A673 (cell line): ENCODE measurements around the gene SHMT1. TPM values are rescaled to one million over a fixed set of nuclear protein-coding genes. Genes with fewer than 3 reads are reported as not detected.
"Not testable (repeated sequence)": the region's sequence is repeated elsewhere in the genome, so short reads cannot be mapped to it uniquely, and the experiment has no call there.

Experiments
- BruUV-seq: library from RNA; stranded (reverse); fragments of 400-500 nt; replicated peaks from 2 replicates; lab custom pipeline; 2021; lab: Mats Ljungman, UMichigan
- CTCF ChIA-PET: fragments of 300-600 bp; sonication (Branson Sonifier 250); formaldehyde crosslinking; loops from one replicate; lab custom pipeline; 2022; ENCODE audit warnings: antibody characterized with exemption; lab: Charles Lee
- POLR2A ChIA-PET: fragments of 300-600 bp; sonication (Branson Sonifier 250); formaldehyde crosslinking; loops from one replicate; lab custom pipeline; 2022; ENCODE audit warnings: antibody characterized with exemption; ENCODE audit not compliant: low non-redundant PET; lab: Charles Lee
- DNase-seq: peaks from one replicate; pipeline ENCODE4 v3.0.0-alpha.2; 2015; ENCODE audit warnings: low spot score
- H3K27ac ChIP-seq: fragments of 200-600 bp; sonication (generic); 2 replicates; pipeline ENCODE4 v1.5.1; 2016; ENCODE audit warnings: mixed run types, low read depth, mild to moderate bottlenecking, mixed read lengths, antibody characterized with exemption, low read length; ENCODE audit not compliant: poor library complexity, severe bottlenecking
- H3K27me3 ChIP-seq: fragments of 200-600 bp; sonication (generic); replicated peaks from 2 replicates; pipeline ENCODE4 v1.6.1; 2017; ENCODE audit warnings: mixed run types, low read depth, mild to moderate bottlenecking, mixed read lengths, antibody characterized with exemption, low read length; ENCODE audit not compliant: insufficient read depth, poor library complexity
- H3K36me3 ChIP-seq: fragments of 200-600 bp; sonication (generic); 2 replicates; pipeline ENCODE4 v1.6.1; 2016; ENCODE audit warnings: mixed run types, mild to moderate bottlenecking, mixed read lengths, antibody characterized with exemption, low read length; ENCODE audit not compliant: insufficient read depth, poor library complexity, severe bottlenecking
- H3K4me1 ChIP-seq: fragments of 200-600 bp; sonication (generic); 2 replicates; pipeline ENCODE4 v1.6.1; 2017; ENCODE audit warnings: mixed run types, mild to moderate bottlenecking, mixed read lengths, antibody characterized with exemption, low read length; ENCODE audit not compliant: insufficient read depth, poor library complexity, severe bottlenecking
- H3K4me3 ChIP-seq: fragments of 200-600 bp; sonication (generic); 2 replicates; pipeline ENCODE4 v1.5.1; 2016; ENCODE audit warnings: low read depth, mixed run types, mild to moderate bottlenecking, mixed read lengths, low read length; ENCODE audit not compliant: poor library complexity, severe bottlenecking
- H3K9me3 ChIP-seq: fragments of 200-600 bp; sonication (generic); 2 replicates; pipeline ENCODE4 v1.6.1; 2016; ENCODE audit warnings: mixed run types, low read depth, mild to moderate bottlenecking, mixed read lengths, antibody characterized with exemption, low read length; ENCODE audit not compliant: poor library complexity, severe bottlenecking
- EZH2 ChIP-seq: fragments of 200-600 bp; sonication (generic); IDR thresholded peaks from 2 replicates; pipeline ENCODE4 v1.6.1; 2017; ENCODE audit warnings: borderline replicate concordance, low read depth, mild to moderate bottlenecking, mixed read lengths, antibody characterized with exemption, low read length; ENCODE audit not compliant: poor library complexity, severe bottlenecking
- intact Hi-C: fragments of 100-400 bp; cut with micrococcal nuclease; formaldehyde crosslinking; loops from one replicate; pipeline ENCODE4 v1.10.0; 2022; ENCODE audit not compliant: unreplicated experiment
- total RNA-seq: library from RNA; stranded (reverse); gene quantifications from 2 replicates; pipeline ENCODE4 v1.2.3, GENCODE V29; 2021
- TF ChIP-seq, protein P1 (sequence below): fragments of 300-800, 200-600 bp; sonication (generic); conservative IDR thresholded peaks from 2 replicates; pipeline ENCODE4 v1.5.1; 2017; ENCODE audit warnings: low read depth, mild to moderate bottlenecking, antibody characterized with exemption, low read length, moderate library complexity, mixed read lengths

SHMT1 gene
- total RNA-seq, 1 experiment from 2014 or later, result 54.0 TPM

DNA sequence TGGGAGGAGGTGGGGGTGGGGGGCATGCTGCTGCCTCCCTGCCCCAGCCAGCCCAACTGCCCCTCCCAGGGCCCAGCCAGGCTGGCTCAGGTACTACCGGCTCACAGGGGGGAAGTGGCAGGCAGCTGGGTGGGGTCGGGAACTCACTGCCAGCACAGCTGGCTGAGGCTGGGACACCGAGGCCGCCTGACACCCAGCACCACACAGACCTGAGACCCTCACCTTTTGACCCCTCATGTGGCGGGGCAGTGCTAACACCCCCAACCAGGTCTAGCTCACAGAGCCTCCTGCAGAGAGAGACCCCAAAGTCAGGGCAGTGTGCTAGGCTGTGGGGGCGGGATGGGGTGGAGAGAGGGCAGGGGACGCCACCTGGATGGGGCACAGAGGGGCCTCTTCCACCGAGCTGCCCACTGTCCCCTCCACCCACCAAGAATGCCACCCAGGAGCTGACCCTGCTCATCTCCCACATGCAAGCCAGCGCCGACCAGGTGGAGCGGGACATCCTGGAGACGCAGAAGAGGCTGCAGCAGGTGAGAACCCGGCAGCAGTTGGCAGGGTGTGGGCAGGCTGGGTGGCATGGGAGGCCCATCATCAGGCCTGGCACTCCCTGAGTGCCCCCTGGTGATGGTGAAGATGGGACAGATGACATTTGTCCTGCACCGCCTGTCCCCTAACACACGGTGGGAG is 17.3 kb upstream of the SHMT1 start:
- Histone ChIP-seq H3K4me3 (no peak overlapping the region), H3K27ac (no peak overlapping the region), H3K36me3 (no peaks in the 10 kb centered on the region), H3K4me1 (no peaks in the 10 kb centered on the region), H3K9me3 (no peaks in the 10 kb centered on the region), H3K27me3 (no peaks in the 10 kb centered on the region)
- POLR2A ChIA-PET, result no interaction called here
- TF ChIP-seq, protein P1, sequence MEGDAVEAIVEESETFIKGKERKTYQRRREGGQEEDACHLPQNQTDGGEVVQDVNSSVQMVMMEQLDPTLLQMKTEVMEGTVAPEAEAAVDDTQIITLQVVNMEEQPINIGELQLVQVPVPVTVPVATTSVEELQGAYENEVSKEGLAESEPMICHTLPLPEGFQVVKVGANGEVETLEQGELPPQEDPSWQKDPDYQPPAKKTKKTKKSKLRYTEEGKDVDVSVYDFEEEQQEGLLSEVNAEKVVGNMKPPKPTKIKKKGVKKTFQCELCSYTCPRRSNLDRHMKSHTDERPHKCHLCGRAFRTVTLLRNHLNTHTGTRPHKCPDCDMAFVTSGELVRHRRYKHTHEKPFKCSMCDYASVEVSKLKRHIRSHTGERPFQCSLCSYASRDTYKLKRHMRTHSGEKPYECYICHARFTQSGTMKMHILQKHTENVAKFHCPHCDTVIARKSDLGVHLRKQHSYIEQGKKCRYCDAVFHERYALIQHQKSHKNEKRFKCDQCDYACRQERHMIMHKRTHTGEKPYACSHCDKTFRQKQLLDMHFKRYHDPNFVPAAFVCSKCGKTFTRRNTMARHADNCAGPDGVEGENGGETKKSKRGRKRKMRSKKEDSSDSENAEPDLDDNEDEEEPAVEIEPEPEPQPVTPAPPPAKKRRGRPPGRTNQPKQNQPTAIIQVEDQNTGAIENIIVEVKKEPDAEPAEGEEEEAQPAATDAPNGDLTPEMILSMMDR, result no peak
- TF ChIP-seq EZH2, result no peak
- DNase-seq, result no peak
- intact Hi-C loops, result no loop called here
- CTCF ChIA-PET, result no interaction called here
- no TSS peak for BruUV-seq

DNA sequence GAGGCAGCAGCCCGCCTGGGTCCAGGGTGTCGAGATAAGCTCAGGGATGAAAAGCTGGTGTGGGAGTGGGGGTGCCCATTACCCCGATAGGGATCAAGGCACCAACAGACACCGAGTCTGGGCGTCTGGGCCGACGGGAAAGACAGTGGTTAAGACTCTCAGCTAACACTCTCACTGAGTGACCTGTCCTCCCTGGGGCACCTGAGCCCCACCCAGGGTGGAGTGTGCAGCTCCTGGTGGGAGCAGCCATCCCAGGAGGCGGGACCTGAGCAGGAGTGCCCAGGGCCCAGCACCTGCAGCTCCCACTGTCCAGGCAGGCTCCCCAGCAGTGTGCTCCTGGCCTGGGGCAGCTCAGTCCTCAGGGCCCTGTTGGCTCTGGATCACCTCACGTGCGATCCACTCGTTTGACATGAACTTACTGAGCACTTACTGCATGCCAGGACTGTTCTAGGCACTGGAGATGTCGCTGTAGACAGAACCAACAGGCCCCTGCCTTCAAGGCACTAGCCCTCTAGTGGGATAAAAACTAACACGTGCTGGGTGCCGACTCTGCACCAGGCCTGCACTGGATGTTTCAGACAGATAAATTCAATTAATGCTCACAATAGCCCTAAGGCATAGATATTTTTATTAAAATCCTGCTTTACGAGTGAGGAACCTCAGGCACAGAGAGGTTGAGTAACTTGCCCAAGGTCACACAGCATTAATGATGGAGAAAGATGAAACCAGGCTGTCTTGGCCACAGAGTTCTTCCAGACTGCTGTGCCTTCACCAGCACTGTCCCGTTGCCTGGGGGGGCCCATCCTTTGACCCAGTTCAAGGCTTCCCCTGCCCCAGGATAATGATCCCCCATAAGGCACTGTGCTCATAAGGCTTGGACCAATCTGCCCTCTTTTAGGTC is 16.1 kb upstream of the SHMT1 start:
- intact Hi-C loops, result no loop called here
- CTCF ChIA-PET, result no interaction called here
- Histone ChIP-seq H3K4me1 (no peaks in the 10 kb centered on the region), H3K27me3 (no peaks in the 10 kb centered on the region), H3K4me3 (no peak overlapping the region), H3K9me3 (no peaks in the 10 kb centered on the region), H3K27ac (no peak overlapping the region), H3K36me3 (no peaks in the 10 kb centered on the region)
- BruUV-seq, result no TSS peak
- no peak for DNase-seq
- TF ChIP-seq EZH2, result no peak
- POLR2A ChIA-PET, result no interaction called here

DNA sequence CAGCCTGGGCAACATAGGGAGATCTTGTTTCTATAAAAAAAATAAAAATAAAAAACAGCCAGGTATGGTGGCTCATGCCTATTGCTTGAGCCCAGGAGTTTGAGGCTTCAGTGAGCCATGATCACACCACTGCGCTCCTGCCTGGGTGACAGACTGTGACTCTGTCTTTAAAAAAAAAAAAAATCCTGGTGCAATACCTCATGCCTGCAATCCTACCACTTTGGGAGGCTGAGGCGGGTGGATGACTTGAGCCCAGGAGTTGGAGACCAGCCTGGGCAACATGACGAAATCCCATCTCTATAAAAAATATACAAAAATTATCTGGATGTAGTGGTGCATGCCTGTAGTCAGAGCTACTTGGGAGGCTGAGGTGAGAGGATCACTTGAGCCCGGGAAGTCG is 15.3 kb upstream of the SHMT1 start:
- H3K27me3 ChIP-seq, intact Hi-C loops, POLR2A ChIA-PET, CTCF ChIA-PET, BruUV-seq, H3K4me1 ChIP-seq, H3K36me3 ChIP-seq, H3K4me3 ChIP-seq, H3K9me3 ChIP-seq, DNase-seq, H3K27ac ChIP-seq: not testable (repeated sequence)

DNA sequence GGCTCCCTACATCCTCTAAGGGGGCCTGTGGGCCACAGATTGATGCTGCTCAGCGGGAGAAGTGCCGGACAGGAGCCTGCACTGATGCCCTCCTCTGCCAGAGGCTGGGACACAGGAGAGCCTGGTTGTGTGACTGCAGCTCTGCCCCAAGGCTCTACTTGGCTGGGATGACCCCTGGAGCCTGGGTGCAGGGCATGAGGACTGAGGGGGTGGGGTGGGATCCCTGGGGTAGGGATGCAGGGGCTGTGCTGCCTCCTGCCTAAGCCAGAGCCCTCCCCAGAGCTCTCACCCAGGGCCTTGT is 14.8 kb upstream of the SHMT1 start:
- Histone ChIP-seq H3K27me3 (no peaks in the 10 kb centered on the region), H3K4me3 (no peak overlapping the region), H3K4me1 (no peaks in the 10 kb centered on the region), H3K36me3 (no peaks in the 10 kb centered on the region), H3K27ac (no peak overlapping the region), H3K9me3 (no peaks in the 10 kb centered on the region)
- ChIA-PET CTCF (no interaction called here), POLR2A (no interaction called here)
- no peak for DNase-seq
- BruUV-seq, result no TSS peak
- TF ChIP-seq EZH2, result no peak
- TF ChIP-seq, protein P1, result no peak
- intact Hi-C loops, result no loop called here
